Loucy (cell line): ENCODE data around the gene POC1B.

Source experiments
- EZH2phosphoT487 ChIP-seq: fragments of 200-600 bp; IDR thresholded peaks from 2 replicates; pipeline ENCODE4 v1.6.1; 2018; ENCODE audit warnings: antibody characterized with exemption, mild to moderate bottlenecking, moderate library complexity, borderline replicate concordance
- TF ChIP-seq, protein P1 (sequence below): fragments of 200-600 bp; sonication (generic); conservative IDR thresholded peaks from 2 replicates; pipeline ENCODE4 v1.5.1; 2014; ENCODE audit warnings: mild to moderate bottlenecking, antibody characterized with exemption, low read length

DNA sequence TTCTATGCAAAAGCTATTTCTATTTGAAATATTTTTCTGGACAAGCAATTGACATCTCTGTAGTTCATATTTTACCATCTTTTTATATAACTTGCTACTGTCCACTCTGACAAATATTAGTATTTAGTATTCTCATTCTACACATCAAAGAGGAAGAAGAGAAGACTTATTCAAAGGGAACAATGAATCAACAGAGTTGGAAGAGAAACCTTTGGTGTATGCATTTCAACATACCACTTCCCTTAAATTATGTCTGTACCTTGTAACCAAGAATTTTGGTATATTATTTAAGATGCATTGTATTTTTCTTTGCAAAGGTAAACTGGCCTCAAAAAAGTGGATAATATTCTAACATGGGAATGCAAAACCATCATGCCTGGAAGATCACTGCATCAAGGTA lies 101.5 kb downstream of the POC1B start:
- no peak for TF ChIP-seq EZH2phosphoT487
- TF ChIP-seq, protein P1, sequence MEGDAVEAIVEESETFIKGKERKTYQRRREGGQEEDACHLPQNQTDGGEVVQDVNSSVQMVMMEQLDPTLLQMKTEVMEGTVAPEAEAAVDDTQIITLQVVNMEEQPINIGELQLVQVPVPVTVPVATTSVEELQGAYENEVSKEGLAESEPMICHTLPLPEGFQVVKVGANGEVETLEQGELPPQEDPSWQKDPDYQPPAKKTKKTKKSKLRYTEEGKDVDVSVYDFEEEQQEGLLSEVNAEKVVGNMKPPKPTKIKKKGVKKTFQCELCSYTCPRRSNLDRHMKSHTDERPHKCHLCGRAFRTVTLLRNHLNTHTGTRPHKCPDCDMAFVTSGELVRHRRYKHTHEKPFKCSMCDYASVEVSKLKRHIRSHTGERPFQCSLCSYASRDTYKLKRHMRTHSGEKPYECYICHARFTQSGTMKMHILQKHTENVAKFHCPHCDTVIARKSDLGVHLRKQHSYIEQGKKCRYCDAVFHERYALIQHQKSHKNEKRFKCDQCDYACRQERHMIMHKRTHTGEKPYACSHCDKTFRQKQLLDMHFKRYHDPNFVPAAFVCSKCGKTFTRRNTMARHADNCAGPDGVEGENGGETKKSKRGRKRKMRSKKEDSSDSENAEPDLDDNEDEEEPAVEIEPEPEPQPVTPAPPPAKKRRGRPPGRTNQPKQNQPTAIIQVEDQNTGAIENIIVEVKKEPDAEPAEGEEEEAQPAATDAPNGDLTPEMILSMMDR: no peak
